HFFc6 (cell line): ENCODE measurements around the gene PRDM10. TPM values are rescaled to one million over a fixed set of nuclear protein-coding genes. Genes with fewer than 3 reads are reported as not detected.

Experiments used
- DNase-seq: peaks from one replicate; pipeline ENCODE4 v3.0.0-alpha.2; 2018
- H3K27ac Mint-ChIP-seq: 2 replicates; pipeline ENCODE4 v1.8.0; 2020; ENCODE audit warnings: mild to moderate bottlenecking, mixed read lengths
- H3K27me3 Mint-ChIP-seq: 2 replicates; pipeline ENCODE4 v1.8.0; 2021; ENCODE audit warnings: mild to moderate bottlenecking, moderate library complexity, mixed read lengths; ENCODE audit not compliant: insufficient read depth
- H3K36me3 Mint-ChIP-seq: 2 replicates; pipeline ENCODE4 v1.8.0; 2021; ENCODE audit warnings: low read depth, mixed read lengths
- H3K4me1 Mint-ChIP-seq: 2 replicates; pipeline ENCODE4 v1.8.0; 2020; ENCODE audit warnings: low read depth, mixed read lengths
- H3K4me3 Mint-ChIP-seq: 2 replicates; pipeline ENCODE4 v1.8.0; 2020; ENCODE audit warnings: mild to moderate bottlenecking, moderate library complexity, mixed read lengths
- H3K9me3 Mint-ChIP-seq: 2 replicates; pipeline ENCODE4 v1.8.0; 2020; ENCODE audit warnings: mild to moderate bottlenecking, mixed read lengths
- CTCF ChIP-seq: fragments of 200-600 bp; sonication (generic); IDR thresholded peaks from 2 replicates; pipeline ENCODE4 v1.5.0; 2021; ENCODE audit warnings: antibody characterized with exemption, mild to moderate bottlenecking
- total RNA-seq, 6 experiments: library from RNA; stranded (reverse); fragmentation: NEBNext Ultra II Directional; extraction: Animal tissue kit (Norgen Biotek cat#: 25700); gene quantifications; 2 replicates in 1 of 6; 3 replicates in 5 of 6; pipeline ENCODE4 v1.2.3, GENCODE V29; 2021

The PRDM10 gene
- total RNA-seq, 6 experiments from 2014 or later: 7.0 to 8.6 (median 7.8) TPM

- Mint-ChIP-seq H3K36me3 (peaks cover 26% of the 10 kb centered on the region), H3K27ac (no peak overlapping the region), H3K27me3 (no peaks in the 10 kb centered on the region), H3K4me1 (no peaks in the 10 kb centered on the region; the same call in 1 of the 2 replicates), H3K4me3 (no peak overlapping the region), H3K9me3 (no peaks in the 10 kb centered on the region)
- TF ChIP-seq CTCF: no peak
- no peak for DNase-seq
These were observed 64.9 kb downstream of the PRDM10 start for GRCh38 chr11:129937592-129938238.

- no peak for TF ChIP-seq CTCF
- no peak overlapping the region for H3K27ac Mint-ChIP-seq
- H3K4me1 Mint-ChIP-seq: no peaks in the 10 kb centered on the region; the same call in 1 of the 2 replicates
- H3K27me3 Mint-ChIP-seq: no peaks in the 10 kb centered on the region
- H3K4me3 Mint-ChIP-seq: no peak overlapping the region
- no peaks in the 10 kb centered on the region for H3K9me3 Mint-ChIP-seq
- H3K36me3 Mint-ChIP-seq: peaks cover 26% of the 10 kb centered on the region
- no peak for DNase-seq
These were observed 66.9 kb downstream of the PRDM10 start for GRCh38 chr11:129935723-129936122.

GRCh38 chr11:129933891-129934290 is 68.7 kb downstream of the PRDM10 start:
- Mint-ChIP-seq H3K4me3 (no peak overlapping the region), H3K27ac (no peak overlapping the region), H3K36me3 (peaks cover 26% of the 10 kb centered on the region), H3K9me3 (no peaks in the 10 kb centered on the region), H3K4me1 (no peaks in the 10 kb centered on the region), H3K27me3 (no peaks in the 10 kb centered on the region)
- TF ChIP-seq CTCF: no peak
- no peak for DNase-seq

- no peaks in the 10 kb centered on the region for H3K4me1 Mint-ChIP-seq
- no peaks in the 10 kb centered on the region for H3K27me3 Mint-ChIP-seq
- no peak for TF ChIP-seq CTCF
- no peak overlapping the region for H3K27ac Mint-ChIP-seq
- H3K4me3 Mint-ChIP-seq: no peak overlapping the region
- peaks cover 26% of the 10 kb centered on the region for H3K36me3 Mint-ChIP-seq
- DNase-seq: no peak
- H3K9me3 Mint-ChIP-seq: no peaks in the 10 kb centered on the region
These were observed 69.4 kb downstream of the PRDM10 start for GRCh38 chr11:129933262-129933661.

GRCh38 chr11:129932381-129933067 is 70.1 kb downstream of the PRDM10 start:
- H3K9me3 Mint-ChIP-seq: no peaks in the 10 kb centered on the region
- TF ChIP-seq CTCF: no peak
- H3K27ac Mint-ChIP-seq: no peak overlapping the region
- H3K36me3 Mint-ChIP-seq: peaks cover 29% of the 10 kb centered on the region
- H3K4me3 Mint-ChIP-seq: no peak overlapping the region
- no peaks in the 10 kb centered on the region for H3K27me3 Mint-ChIP-seq
- DNase-seq: no peak
- H3K4me1 Mint-ChIP-seq: no peaks in the 10 kb centered on the region
